CD4-positive, alpha-beta T cell (primary cell): ENCODE results near the gene TF. TPM values are rescaled to one million over a fixed set of nuclear protein-coding genes. Genes with fewer than 3 reads are reported as not detected.

Experiments used
- ATAC-seq: fragments of 200-7000 bp; cut with Tn5 transposase; one replicate; pipeline ENCODE4 v1.10.0; 2022; ENCODE audit warnings: mild to moderate bottlenecking; ENCODE audit not compliant: poor library complexity
- CTCF ChIA-PET: fragments of 350-600 bp; sonication (Branson Sonifier 250); formaldehyde crosslinking; loops from one replicate; lab custom pipeline; 2021; ENCODE audit warnings: antibody characterized with exemption, inconsistent platforms; lab: Charles Lee
- POLR2A ChIA-PET: fragments of 350-600 bp; sonication (Branson Sonifier 250); formaldehyde crosslinking; loops from one replicate; lab custom pipeline; 2021; ENCODE audit warnings: antibody characterized with exemption, inconsistent platforms; lab: Charles Lee
- DNase-seq, 14 experiments: peaks; one replicate each; pipeline ENCODE4 v3.0.0-alpha.2; 2013 to 2020; ENCODE audit warnings: mixed read lengths in 2 of 14
- H3K27ac ChIP-seq, 2 donors: one replicate each; pipeline versions ENCODE4 v1.5.1 to v1.7.0; 2013; ENCODE audit warnings: low read length in 2 of 2, low read depth in 1 of 2, mild to moderate bottlenecking in 1 of 2
- H3K27me3 ChIP-seq, 2 experiments: 1 replicate in 1 of 2; 2 replicates in 1 of 2; pipeline versions ENCODE4 v1.6.1 to v1.7.0; 2013; ENCODE audit warnings: low read length in 2 of 2, control low read depth in 1 of 2, mild to moderate bottlenecking in 1 of 2, moderate library complexity in 1 of 2; ENCODE audit not compliant: insufficient read depth in 2 of 2, control insufficient read depth in 1 of 2
- H3K36me3 ChIP-seq: one replicate; pipeline ENCODE4 v1.6.1; 2013; ENCODE audit warnings: low read length, control low read depth; ENCODE audit not compliant: insufficient read depth
- H3K4me1 ChIP-seq: one replicate; pipeline ENCODE4 v1.6.1; 2013; ENCODE audit warnings: low read length, control low read depth; ENCODE audit not compliant: insufficient read depth
- H3K4me3 ChIP-seq: one replicate; pipeline ENCODE4 v1.5.1; 2013; ENCODE audit warnings: mild to moderate bottlenecking, low read length, moderate library complexity
- H3K9me3 ChIP-seq, 2 experiments: 1 replicate in 1 of 2; 2 replicates in 1 of 2; pipeline versions ENCODE4 v1.6.1 to v1.7.0; 2013; ENCODE audit warnings: low read length in 2 of 2, mild to moderate bottlenecking in 2 of 2, control low read depth in 1 of 2, moderate library complexity in 1 of 2; ENCODE audit not compliant: control insufficient read depth in 1 of 2, insufficient read depth in 1 of 2
- H3K27ac Mint-ChIP-seq: one replicate; pipeline ENCODE4 v1.8.0; 2020; ENCODE audit warnings: mixed read lengths
- H3K27me3 Mint-ChIP-seq: one replicate; pipeline ENCODE4 v1.8.0; 2021; ENCODE audit warnings: mixed read lengths
- H3K36me3 Mint-ChIP-seq: one replicate; pipeline ENCODE4 v1.8.0; 2021; ENCODE audit warnings: low read depth, mixed read lengths
- H3K4me1 Mint-ChIP-seq: one replicate; pipeline ENCODE4 v1.8.0; 2021; ENCODE audit warnings: low read depth, mixed read lengths
- H3K4me3 Mint-ChIP-seq: one replicate; pipeline ENCODE4 v1.8.0; 2020; ENCODE audit warnings: mild to moderate bottlenecking, mixed read lengths
- H3K9me3 Mint-ChIP-seq: one replicate; pipeline ENCODE4 v1.8.0; 2020; ENCODE audit warnings: mixed read lengths
- CTCF ChIP-seq: fragments of 200-600 bp; IDR thresholded peaks from one replicate; pipeline ENCODE4 v1.8.0; 2022; ENCODE audit warnings: antibody characterized with exemption, mild to moderate bottlenecking
- intact Hi-C, 2 experiments: fragments of 100-400 bp; cut with DNase I in 1 of 2; cut with micrococcal nuclease in 1 of 2; formaldehyde crosslinking; loops; one replicate each; pipeline versions ENCODE4 v1.15.1 to v1.9.0; 2023 to 2025; cut with DNase I, micrococcal nuclease
- total RNA-seq, 174 experiments: library from RNA in 2 of 174; stranded (reverse) in 2 of 174; gene quantifications; one replicate each; pipeline ENCODE4 v1.2.3 and lab custom pipeline; 2021 to 2026

The TF gene
- total RNA-seq, 2 experiments from 2014 or later: 0.30 to 0.34 TPM

GRCh38 chr3:133744241-133744640 is 2.0 kb upstream of the TF start:
- Mint-ChIP-seq H3K4me1 (no peaks in the 10 kb centered on the region), H3K27me3 (peaks cover 70% of the 10 kb centered on the region), H3K4me3 (no peak overlapping the region), H3K9me3 (no peaks in the 10 kb centered on the region), H3K36me3 (no peaks in the 10 kb centered on the region), H3K27ac (no peak overlapping the region)
- intact Hi-C loops: no loop called here
- DNase-seq (no peak), ATAC-seq (no peak)
- TF ChIP-seq CTCF: no peak
- H3K4me3 ChIP-seq: no peak overlapping the region
- ChIA-PET POLR2A (no interaction called here), CTCF (no interaction called here)
- H3K4me1 ChIP-seq: peaks cover 4% of the 10 kb centered on the region
- H3K27me3 ChIP-seq: peaks cover 28 to 31% of the 10 kb centered on the region in 2 experiments
- no peak overlapping the region for H3K27ac ChIP-seq
- peaks cover 0 to 15% of the 10 kb centered on the region in 2 experiments for H3K9me3 ChIP-seq
- H3K36me3 ChIP-seq: no peaks in the 10 kb centered on the region

- Histone ChIP-seq H3K36me3 (no peaks in the 10 kb centered on the region), H3K27ac (no peak overlapping the region), H3K27me3 (peaks cover 28 to 31% of the 10 kb centered on the region in 2 experiments), H3K4me3 (no peak overlapping the region), H3K9me3 (peaks cover 0 to 15% of the 10 kb centered on the region in 2 experiments), H3K4me1 (peaks cover 4% of the 10 kb centered on the region)
- no peak for DNase-seq
- intact Hi-C loops: no loop called here
- H3K4me1 Mint-ChIP-seq: no peaks in the 10 kb centered on the region
- no peaks in the 10 kb centered on the region for H3K36me3 Mint-ChIP-seq
- no peak for ATAC-seq
- peaks cover 75% of the 10 kb centered on the region for H3K27me3 Mint-ChIP-seq
- H3K9me3 Mint-ChIP-seq: no peaks in the 10 kb centered on the region
- no peak overlapping the region for H3K27ac Mint-ChIP-seq
- ChIA-PET POLR2A (no interaction called here), CTCF (no interaction called here)
- no peak overlapping the region for H3K4me3 Mint-ChIP-seq
- TF ChIP-seq CTCF: no peak
These were observed 1.1 kb upstream of the TF start for GRCh38 chr3:133745108-133745507.

DNA sequence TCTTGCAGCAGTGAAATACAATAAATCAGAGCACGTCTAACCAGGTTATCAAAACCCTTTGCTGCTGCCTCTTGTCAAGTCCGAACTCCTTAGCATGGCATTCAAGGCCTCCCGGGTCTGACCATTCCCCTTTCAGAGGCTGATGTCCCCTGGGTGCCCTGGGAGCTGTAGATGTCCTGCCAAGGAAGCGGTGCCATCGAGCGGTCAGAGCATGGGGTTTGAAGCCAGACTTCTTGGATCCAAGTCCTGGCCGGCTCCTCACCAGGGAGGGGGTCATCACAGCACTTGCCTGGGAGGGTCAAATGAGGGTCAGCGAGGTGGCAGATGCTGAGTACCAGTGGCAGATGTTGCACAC is 496 bp downstream of the TF start:
- Histone ChIP-seq H3K4me3 (no peak overlapping the region), H3K9me3 (peaks cover 0 to 15% of the 10 kb centered on the region in 2 experiments), H3K27me3 (peaks cover 28 to 31% of the 10 kb centered on the region in 2 experiments), H3K36me3 (no peaks in the 10 kb centered on the region), H3K4me1 (peaks cover 4% of the 10 kb centered on the region), H3K27ac (no peak overlapping the region)
- Mint-ChIP-seq H3K27me3 (peaks cover 79% of the 10 kb centered on the region), H3K4me3 (no peak overlapping the region), H3K27ac (no peak overlapping the region), H3K9me3 (no peaks in the 10 kb centered on the region), H3K4me1 (no peaks in the 10 kb centered on the region), H3K36me3 (no peaks in the 10 kb centered on the region)
- ATAC-seq (no peak), DNase-seq (no peak)
- TF ChIP-seq CTCF: no peak
- intact Hi-C loops: no loop called here
- POLR2A ChIA-PET: no interaction called here
- CTCF ChIA-PET: no interaction called here
